NCI-H1930 (cell line): ENCODE results near the gene GEMIN4.
"Not testable (repeated sequence)": the region's sequence is repeated elsewhere in the genome, so short reads cannot be mapped to it uniquely, and the experiment has no call there.

Experiments used
- DNase-seq, 2 experiments: peaks; one replicate each; lab custom pipeline; 2025; lab: John Stamatoyannopoulos, UW

The GEMIN4 gene

GRCh38 chr17:778096-778495 lies 26.0 kb upstream of the GEMIN4 start:
- DNase-seq: no peak

GRCh38 chr17:774313-774584 lies 22.2 kb upstream of the GEMIN4 start:
- no peak for DNase-seq

GRCh38 chr17:773467-774312 lies 21.6 kb upstream of the GEMIN4 start:
- no peak for DNase-seq

- DNase-seq: no peak
Measured at GRCh38 chr17:773016-773415, 21.0 kb upstream of the GEMIN4 start.

GRCh38 chr17:767076-767475 lies 15.0 kb upstream of the GEMIN4 start:
- no peak for DNase-seq

GRCh38 chr17:760371-760770 lies 8.3 kb upstream of the GEMIN4 start:
- DNase-seq: no peak

- no peak for DNase-seq
Measured at GRCh38 chr17:759964-760363, 7.9 kb upstream of the GEMIN4 start.

GRCh38 chr17:756010-756567 lies 4.0 kb upstream of the GEMIN4 start:
- not testable (repeated sequence) for DNase-seq

GRCh38 chr17:755319-755961 lies 3.4 kb upstream of the GEMIN4 start:
- not testable (repeated sequence) for DNase-seq

GRCh38 chr17:753418-753817 lies 1.4 kb upstream of the GEMIN4 start:
- no peak for DNase-seq

GRCh38 chr17:752620-753219 lies 656 bp upstream of the GEMIN4 start:
- peak in 1 of 2 experiments; percentile 26 for DNase-seq

GRCh38 chr17:751269-752001 lies 629 bp downstream of the GEMIN4 start:
- DNase-seq: no peak

- DNase-seq: no peak
Measured at GRCh38 chr17:750431-751037, 1.5 kb downstream of the GEMIN4 start.

- DNase-seq: not testable (repeated sequence)
Measured at GRCh38 chr17:749359-749758, 2.7 kb downstream of the GEMIN4 start.

- DNase-seq: not testable (repeated sequence)
Measured at GRCh38 chr17:748604-749003, 3.5 kb downstream of the GEMIN4 start.

GRCh38 chr17:746783-747629 lies 5.1 kb downstream of the GEMIN4 start:
- DNase-seq: no peak

GRCh38 chr17:746181-746580 lies 5.9 kb downstream of the GEMIN4 start:
- DNase-seq: no peak

GRCh38 chr17:745406-745805 lies 6.7 kb downstream of the GEMIN4 start:
- DNase-seq: no peak

- DNase-seq: no peak
Measured at GRCh38 chr17:744937-745336, 7.1 kb downstream of the GEMIN4 start.

- no peak for DNase-seq
Measured at GRCh38 chr17:743139-743538, 8.9 kb downstream of the GEMIN4 start.
